GM21786 (cell line): ENCODE data around the gene EPHA3.
"Not testable (repeated sequence)": the region's sequence is repeated elsewhere in the genome, so short reads cannot be mapped to it uniquely, and the experiment has no call there.

Experiments
- ATAC-seq: cut with Tn5 transposase; IDR thresholded peaks from one replicate; pipeline ENCODE4 v1.9.1; 2021; ENCODE audit not compliant: unreplicated experiment

EPHA3 gene

GRCh38 chr3:89350935-89351334, 243.5 kb downstream of the EPHA3 start:
- ATAC-seq: not testable (repeated sequence)

- no peak for ATAC-seq
Measured at GRCh38 chr3:89353465-89353864, 246.0 kb downstream of the EPHA3 start.

GRCh38 chr3:89358281-89358680, 250.9 kb downstream of the EPHA3 start:
- no peak for ATAC-seq

- no peak for ATAC-seq
Measured at GRCh38 chr3:89360156-89360555, 252.7 kb downstream of the EPHA3 start.

GRCh38 chr3:89362496-89362895, 255.1 kb downstream of the EPHA3 start:
- ATAC-seq: no peak

GRCh38 chr3:89363171-89363570, 255.8 kb downstream of the EPHA3 start:
- ATAC-seq: no peak

- no peak for ATAC-seq
Measured at GRCh38 chr3:89364314-89364713, 256.9 kb downstream of the EPHA3 start.

- ATAC-seq: no peak
Measured at GRCh38 chr3:89367166-89367565, 259.7 kb downstream of the EPHA3 start.

GRCh38 chr3:89368846-89369245, 261.4 kb downstream of the EPHA3 start:
- ATAC-seq: no peak

GRCh38 chr3:89372456-89372855, 265.0 kb downstream of the EPHA3 start:
- ATAC-seq: no peak

- no peak for ATAC-seq
Measured at GRCh38 chr3:89373434-89373833, 266.0 kb downstream of the EPHA3 start.

- ATAC-seq: no peak
Measured at GRCh38 chr3:89375451-89375850, 268.0 kb downstream of the EPHA3 start.

- no peak for ATAC-seq
Measured at GRCh38 chr3:89380016-89380415, 272.6 kb downstream of the EPHA3 start.

- no peak for ATAC-seq
Measured at GRCh38 chr3:89392991-89393390, 285.6 kb downstream of the EPHA3 start.

GRCh38 chr3:89395456-89395855, 288.0 kb downstream of the EPHA3 start:
- no peak for ATAC-seq

- ATAC-seq: no peak
Measured at GRCh38 chr3:89395996-89396395, 288.6 kb downstream of the EPHA3 start.

- ATAC-seq: no peak
Measured at GRCh38 chr3:89402051-89402450, 294.6 kb downstream of the EPHA3 start.

GRCh38 chr3:89405176-89405575, 297.8 kb downstream of the EPHA3 start:
- ATAC-seq: no peak

- ATAC-seq: no peak
Measured at GRCh38 chr3:89405593-89405992, 298.2 kb downstream of the EPHA3 start.

- ATAC-seq: no peak
Measured at GRCh38 chr3:89411201-89411600, 303.8 kb downstream of the EPHA3 start.

GRCh38 chr3:89414270-89414669, 306.8 kb downstream of the EPHA3 start:
- ATAC-seq: no peak

GRCh38 chr3:89419647-89420241, 312.3 kb downstream of the EPHA3 start:
- no peak for ATAC-seq

GRCh38 chr3:89426060-89426459, 318.6 kb downstream of the EPHA3 start:
- no peak for ATAC-seq
